GM12878 (cell line): ENCODE data around the gene HPSE2. TPM values are rescaled to one million over a fixed set of nuclear protein-coding genes. Genes with fewer than 3 reads are reported as not detected.

Experiments
- ATAC-seq: fragments of 200-7000 bp; cut with Tn5 transposase; 3 replicates; pipeline ENCODE4 v1.9.1; 2020; ENCODE audit warnings: mild to moderate bottlenecking, moderate library complexity
- BruUV-seq: library from RNA; stranded (reverse); fragments of 400-500 nt; replicated peaks from 2 replicates; lab custom pipeline; 2021; lab: Mats Ljungman, UMichigan
- CTCF ChIA-PET: fragments of 300-600 bp; sonication (Branson Sonifier 250); formaldehyde crosslinking; extraction: SDS; loops from one replicate; lab custom pipeline; 2021; ENCODE audit warnings: inconsistent platforms; lab: Yijun Ruan, JAX
- POLR2A ChIA-PET: fragments of 350-600 bp; formaldehyde crosslinking; extraction: SDS; loops from one replicate; lab custom pipeline; 2021; ENCODE audit warnings: inconsistent platforms; lab: Charles Lee
- RAD21 ChIA-PET: fragments of 300-600 bp; sonication (Branson Sonifier 250); formaldehyde crosslinking; loops from one replicate; lab custom pipeline; 2023; ENCODE audit warnings: antibody characterized with exemption; ENCODE audit not compliant: unreplicated experiment; lab: Charles Lee
- SMC1A ChIA-PET: fragments of 300-600 bp; sonication (Branson Sonifier 250); formaldehyde crosslinking; loops from one replicate; lab custom pipeline; 2023; ENCODE audit not compliant: unreplicated experiment, uncharacterized antibody; lab: Charles Lee
- DNase-seq: peaks from one replicate; pipeline ENCODE4 v3.0.0-alpha.2; 2011; ENCODE audit warnings: low read depth, low spot score
- FAIRE-seq: peaks from 3 replicates; lab custom pipeline; 2011; peaks lifted over from hg19 to GRCh38; lab: Jason Lieb, UNC
- H2AFZ ChIP-seq: 2 replicates; pipeline ENCODE4 v1.6.0; 2011; ENCODE audit warnings: low read depth, low read length, control low read depth; ENCODE audit not compliant: control insufficient read depth
- H3K27ac ChIP-seq: 2 replicates; pipeline ENCODE4 v1.5.1; 2011; ENCODE audit warnings: control low read depth; ENCODE audit not compliant: control insufficient read depth, insufficient read depth
- H3K27me3 ChIP-seq, 2 experiments: replicated peaks in 1 of 2; 2 replicates each; pipeline versions ENCODE4 v1.6.0 to v1.6.1; 2011; ENCODE audit warnings: low read length in 1 of 2; ENCODE audit not compliant: control insufficient read depth in 2 of 2, insufficient read depth in 2 of 2
- H3K36me3 ChIP-seq, 2 experiments: 2 replicates each; pipeline ENCODE4 v1.5.1; 2011; ENCODE audit warnings: low read length in 1 of 2; ENCODE audit not compliant: control insufficient read depth in 2 of 2, insufficient read depth in 2 of 2
- H3K4me1 ChIP-seq: 2 replicates; pipeline ENCODE4 v1.6.1; 2011; ENCODE audit warnings: mild to moderate bottlenecking, low read length, moderate library complexity, mixed read lengths; ENCODE audit not compliant: control insufficient read depth, insufficient read depth
- H3K4me2 ChIP-seq: 2 replicates; pipeline ENCODE4 v1.6.0; 2011; ENCODE audit warnings: control low read depth; ENCODE audit not compliant: control insufficient read depth, insufficient read depth
- H3K4me3 ChIP-seq: fragments of 200-600 bp; sonication (generic); 2 replicates; pipeline ENCODE4 v1.5.1; 2016
- H3K79me2 ChIP-seq: 2 replicates; pipeline ENCODE4 v1.6.0; 2011; ENCODE audit warnings: low read length; ENCODE audit not compliant: control insufficient read depth, insufficient read depth
- H3K9ac ChIP-seq: 2 replicates; pipeline ENCODE4 v1.8.0; 2011; ENCODE audit warnings: low read length, control low read depth, mixed read lengths; ENCODE audit not compliant: control insufficient read depth, insufficient read depth
- H3K9me3 ChIP-seq: replicated peaks from 3 replicates; pipeline ENCODE4 v1.5.1; 2011; ENCODE audit warnings: mild to moderate bottlenecking, low read length; ENCODE audit not compliant: control insufficient read depth, insufficient read depth
- H4K20me1 ChIP-seq: 2 replicates; pipeline ENCODE4 v1.6.0; 2011; ENCODE audit not compliant: control insufficient read depth, insufficient read depth
- CBX5 ChIP-seq: sonication (generic); IDR thresholded peaks from 2 replicates; pipeline ENCODE4 v1.6.1; 2016; ENCODE audit warnings: low read depth, moderate library complexity, mild to moderate bottlenecking, inconsistent platforms
- ESRRA ChIP-seq: IDR thresholded peaks from 2 replicates; pipeline ENCODE4 v1.6.1; 2012; ENCODE audit warnings: mild to moderate bottlenecking, low read length, improper control_type of control experiment
- POLR2A ChIP-seq: IDR thresholded peaks from 2 replicates; pipeline ENCODE4 v1.6.1; 2011; ENCODE audit warnings: low read depth, mild to moderate bottlenecking, low read length
- RAD21 ChIP-seq: IDR thresholded peaks from 2 replicates; pipeline ENCODE4 v1.6.1; 2011; ENCODE audit warnings: mild to moderate bottlenecking, low read depth, low read length, moderate library complexity; ENCODE audit not compliant: insufficient read depth
- RFX5 ChIP-seq: IDR thresholded peaks from 2 replicates; pipeline ENCODE4 v1.6.1; 2011; ENCODE audit warnings: low read depth, low read length, improper control_type of control experiment
- STAT1 ChIP-seq: fragments of 450-650 bp; conservative IDR thresholded peaks from 2 replicates; pipeline ENCODE4 v1.6.1; 2014; ENCODE audit warnings: antibody characterized with exemption, mild to moderate bottlenecking
- WGBS: methylation state at CpG from one replicate; pipeline ENCODE4 v1.1.6; 2016; ENCODE audit warnings: low lambda C conversion rate; ENCODE audit not compliant: insufficient replicate concordance, insufficient coverage; ENCODE audit errors: missing lambda C conversion rate; 5-methylcytosine and 5-hydroxymethylcytosine counted together
- in situ Hi-C: fragments of 300-500 bp; cut with MboI; formaldehyde crosslinking; loops from 9 replicates; pipeline ENCODE4 v1.14.3; 2018; ENCODE audit warnings: mixed read lengths
- intact Hi-C: fragments of 100-400 bp; cut with micrococcal nuclease; formaldehyde crosslinking; loops from one replicate; pipeline ENCODE4 v1.14.2; 2022; ENCODE audit not compliant: unreplicated experiment
- polyA plus RNA-seq, 11 experiments: library from polyadenylated mRNA; depleted of rRNA in 4 of 11; unstranded in 6 of 11; stranded (reverse) in 5 of 11; fragments of >200 nt; fragmentation: Nextera tagmentation in 4 of 11; fragmentation: Illumina TruSeq in 1 of 11; extraction: Ambion mirVana in 4 of 11; extraction: Trizol in 1 of 11; gene quantifications; 1 replicate in 1 of 11; 2 replicates in 10 of 11; pipeline versions ENCODE4 v1.2.1 to v1.2.3, GENCODE V29; 2011 to 2016; ENCODE audit warnings: inconsistent platforms in 2 of 11, missing spikeins in 2 of 11, low read depth in 1 of 11
- total RNA-seq, 4 experiments: library from RNA; depleted of rRNA in 3 of 4; stranded (reverse); fragments of >200 nt in 3 of 4; fragmentation: Illumina TruSeq in 1 of 4; extraction: Trizol in 1 of 4; gene quantifications; 2 replicates each; pipeline versions ENCODE4 v1.2.1 to v1.2.3, GENCODE V29; 2013 to 2021
- TF ChIP-seq, protein P1 (sequence below): IDR thresholded peaks from 2 replicates; pipeline ENCODE4 v1.6.1; 2011; ENCODE audit warnings: borderline replicate concordance, low read depth, mild to moderate bottlenecking, moderate library complexity, mixed read lengths, low read length; ENCODE audit not compliant: insufficient read depth; ENCODE audit errors: extremely low read length
- TF ChIP-seq, protein P2 (sequence below): fragments of 450-650 bp; formaldehyde crosslinking; IDR thresholded peaks from 2 replicates; pipeline ENCODE4 v1.4.0; 2022; ENCODE audit warnings: mild to moderate bottlenecking, moderate library complexity

HPSE2 gene
- total and polyA plus RNA-seq, 10 of the 15 experiments (the other 5 are each of a cell fraction or from before 2014, with no cell fraction given), result 0.06 TPM; not detected in 9

DNA sequence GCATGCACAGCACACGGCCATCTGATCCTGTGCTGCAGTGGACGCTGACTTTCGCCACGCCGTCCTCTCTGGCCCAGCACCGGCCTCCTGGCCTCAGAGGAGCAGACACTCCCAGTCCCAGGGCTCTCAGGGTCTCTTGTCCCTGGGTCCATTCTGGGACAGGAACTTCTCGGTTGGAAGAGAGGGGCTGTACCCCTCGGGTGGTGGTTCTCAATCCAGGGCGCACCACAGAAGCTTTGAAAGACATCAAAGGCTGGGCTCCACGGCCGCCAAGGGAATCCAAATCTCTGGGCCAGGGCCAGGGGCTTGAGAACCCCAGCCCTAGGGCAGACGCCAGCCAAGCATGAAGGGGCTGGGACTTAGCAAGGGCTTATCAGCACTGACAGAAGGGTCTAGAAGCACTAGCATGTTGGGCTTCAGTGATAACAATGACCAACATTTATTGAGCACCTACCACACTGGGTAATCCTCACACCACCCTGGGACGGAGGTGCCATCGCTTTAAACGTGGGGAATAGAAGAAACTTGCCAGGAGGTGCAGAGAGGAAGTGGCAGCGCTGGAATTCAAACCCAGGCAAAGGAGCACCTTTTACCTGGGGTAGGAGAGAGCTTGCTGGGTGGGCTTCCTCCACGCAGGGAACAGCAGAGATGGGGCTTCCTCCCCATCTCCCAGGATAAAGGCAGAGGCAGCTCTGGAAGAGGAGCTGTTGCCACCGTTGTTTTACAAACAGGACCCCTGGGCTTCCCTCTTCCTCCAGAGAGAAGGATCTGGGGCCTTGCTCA is 818.9 kb downstream of the HPSE2 start:
- WGBS, result 96% methylated on average over 18 of the region's 18 CpGs
- no peak for FAIRE-seq
- Histone ChIP-seq H3K79me2 (no peaks in the 10 kb centered on the region), H3K9me3 (no peaks in the 10 kb centered on the region), H3K27ac (no peak overlapping the region), H3K27me3 (no peaks in the 10 kb centered on the region), H3K4me1 (peaks cover 12% of the 10 kb centered on the region), H3K36me3 (peaks cover 5 to 11% of the 10 kb centered on the region in 2 experiments; a peak in 2 of 4 replicates), H3K9ac (no peak overlapping the region)
- ChIA-PET RAD21 (no interaction called here), SMC1A (no interaction called here), CTCF (no interaction called here)
- no peak for ATAC-seq
- intact Hi-C loops, result no loop called here
- TF ChIP-seq POLR2A (0 out of 2 replicates have a peak, but pooled peaks have one; percentile 15), CBX5 (no peak)
- TF ChIP-seq, all 136 proteins: peak for 1
- Histone ChIP-seq H3K4me3 (no peak overlapping the region), H2AFZ (no peak overlapping the region), H4K20me1 (no peaks in the 10 kb centered on the region), H3K4me2 (no peak overlapping the region)
- in situ Hi-C loops, result no loop called here
- POLR2A ChIA-PET, result no interaction called here
- BruUV-seq, result no TSS peak
- DNase-seq, result no peak

DNA sequence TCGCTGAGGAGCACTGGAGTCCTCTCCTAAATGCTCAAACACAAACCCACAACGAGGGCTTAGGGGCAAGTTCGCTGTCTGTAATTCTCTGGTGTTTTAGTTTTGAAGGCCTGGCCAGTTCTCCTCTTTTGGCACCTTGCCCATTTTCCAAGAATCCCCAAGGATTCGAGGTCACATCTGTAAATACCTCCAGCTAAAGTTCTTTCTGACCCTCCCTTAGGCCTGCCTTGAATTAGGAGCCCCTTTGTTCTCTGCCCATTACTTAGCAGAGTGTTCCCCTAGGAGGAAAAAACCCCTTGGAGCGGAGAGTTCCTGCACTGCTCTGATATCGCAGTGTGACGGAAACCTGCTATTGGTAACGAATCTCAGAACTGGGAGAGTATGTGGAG is 819.9 kb downstream of the HPSE2 start:
- no peak for ATAC-seq
- TF ChIP-seq, protein P1, sequence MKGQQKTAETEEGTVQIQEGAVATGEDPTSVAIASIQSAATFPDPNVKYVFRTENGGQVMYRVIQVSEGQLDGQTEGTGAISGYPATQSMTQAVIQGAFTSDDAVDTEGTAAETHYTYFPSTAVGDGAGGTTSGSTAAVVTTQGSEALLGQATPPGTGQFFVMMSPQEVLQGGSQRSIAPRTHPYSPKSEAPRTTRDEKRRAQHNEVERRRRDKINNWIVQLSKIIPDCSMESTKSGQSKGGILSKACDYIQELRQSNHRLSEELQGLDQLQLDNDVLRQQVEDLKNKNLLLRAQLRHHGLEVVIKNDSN, result no peak
- TF ChIP-seq ESRRA, result no peak
- TF ChIP-seq, protein P2, sequence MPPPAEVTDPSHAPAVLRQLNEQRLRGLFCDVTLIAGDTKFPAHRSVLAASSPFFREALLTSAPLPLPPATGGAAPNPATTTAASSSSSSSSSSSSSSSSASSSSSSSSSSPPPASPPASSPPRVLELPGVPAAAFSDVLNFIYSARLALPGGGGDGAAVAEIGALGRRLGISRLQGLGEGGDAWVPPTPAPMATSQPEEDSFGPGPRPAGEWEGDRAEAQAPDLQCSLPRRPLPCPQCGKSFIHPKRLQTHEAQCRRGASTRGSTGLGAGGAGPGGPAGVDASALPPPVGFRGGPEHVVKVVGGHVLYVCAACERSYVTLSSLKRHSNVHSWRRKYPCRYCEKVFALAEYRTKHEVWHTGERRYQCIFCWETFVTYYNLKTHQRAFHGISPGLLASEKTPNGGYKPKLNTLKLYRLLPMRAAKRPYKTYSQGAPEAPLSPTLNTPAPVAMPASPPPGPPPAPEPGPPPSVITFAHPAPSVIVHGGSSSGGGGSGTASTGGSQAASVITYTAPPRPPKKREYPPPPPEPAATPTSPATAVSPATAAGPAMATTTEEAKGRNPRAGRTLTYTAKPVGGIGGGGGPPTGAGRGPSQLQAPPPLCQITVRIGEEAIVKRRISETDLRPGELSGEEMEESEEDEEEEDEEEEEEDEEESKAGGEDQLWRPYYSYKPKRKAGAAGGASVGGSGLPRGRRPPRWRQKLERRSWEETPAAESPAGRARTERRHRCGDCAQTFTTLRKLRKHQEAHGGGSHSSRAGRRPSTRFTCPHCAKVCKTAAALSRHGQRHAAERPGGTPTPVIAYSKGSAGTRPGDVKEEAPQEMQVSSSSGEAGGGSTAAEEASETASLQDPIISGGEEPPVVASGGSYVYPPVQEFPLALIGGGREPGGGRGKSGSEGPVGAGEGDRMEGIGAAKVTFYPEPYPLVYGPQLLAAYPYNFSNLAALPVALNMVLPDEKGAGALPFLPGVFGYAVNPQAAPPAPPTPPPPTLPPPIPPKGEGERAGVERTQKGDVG (CRISPR knock-in tag), result no peak
- no peak for TF ChIP-seq STAT1
- no peak for TF ChIP-seq RAD21
- TF ChIP-seq RFX5, result no peak

More for the DNA sequence above, 819.9 kb downstream of the HPSE2 start:
- ChIA-PET CTCF (no interaction called here), POLR2A (interaction anchor here (0.8 kb wide), 1 partner anchor 20 kb away, joined by 3 read pairs; no protein-coding TSS in a partner anchor), SMC1A (interaction anchor here (2.0 kb wide), 1 partner anchor 12 kb away, joined by 7 read pairs; no protein-coding TSS in a partner anchor), RAD21 (interaction anchor here (1.5 kb wide), 1 partner anchor 12 kb away, joined by 7 read pairs; no protein-coding TSS in a partner anchor)
- no peaks in the 10 kb centered on the region for H4K20me1 ChIP-seq
- H3K4me3 ChIP-seq, result no peak overlapping the region
- no peaks in the 10 kb centered on the region for H3K27me3 ChIP-seq
- no peak for FAIRE-seq
- DNase-seq, result no peak
- in situ Hi-C loops, result no loop called here
- H3K4me1 ChIP-seq, result peaks cover 18% of the 10 kb centered on the region
- no peak overlapping the region for H3K4me2 ChIP-seq
- intact Hi-C loops, result no loop called here
- no peaks in the 10 kb centered on the region for H3K79me2 ChIP-seq
- H3K9me3 ChIP-seq, result no peaks in the 10 kb centered on the region
- BruUV-seq, result no TSS peak
- H3K9ac ChIP-seq, result no peak overlapping the region
- 88% methylated on average over 8 of the region's 8 CpGs for WGBS
- H2AFZ ChIP-seq, result no peak overlapping the region
- H3K36me3 ChIP-seq, result peaks cover 5 to 8% of the 10 kb centered on the region in 2 experiments; a peak in 2 of 4 replicates
- H3K27ac ChIP-seq, result no peak overlapping the region
